Central memory CD4-positive, alpha-beta T cell (primary cell): ENCODE results near the gene ZNF831.

Experiments
- DNase-seq: peaks from one replicate; pipeline ENCODE4 v3.0.0; 2022
- total RNA-seq, 3 experiments: gene quantifications; one replicate each; lab custom pipeline; 2026; lab: John Stamatoyannopoulos, UW

ZNF831 gene
- total RNA-seq: 13.5 to 257 (median 112) reads per million in 3 experiments

- peak; percentile 73 for DNase-seq
Measured at GRCh38 chr20:59163631-59164530, at the start of gene ZNF831. Gene ZNF831 (plus strand): TSS chr20:59163821. CDS start chr20:59191020, 27,199 bp downstream.

GRCh38 chr20:59117526-59117925 lies 46.1 kb upstream of the ZNF831 start:
- DNase-seq: peak; percentile 30

DNA sequence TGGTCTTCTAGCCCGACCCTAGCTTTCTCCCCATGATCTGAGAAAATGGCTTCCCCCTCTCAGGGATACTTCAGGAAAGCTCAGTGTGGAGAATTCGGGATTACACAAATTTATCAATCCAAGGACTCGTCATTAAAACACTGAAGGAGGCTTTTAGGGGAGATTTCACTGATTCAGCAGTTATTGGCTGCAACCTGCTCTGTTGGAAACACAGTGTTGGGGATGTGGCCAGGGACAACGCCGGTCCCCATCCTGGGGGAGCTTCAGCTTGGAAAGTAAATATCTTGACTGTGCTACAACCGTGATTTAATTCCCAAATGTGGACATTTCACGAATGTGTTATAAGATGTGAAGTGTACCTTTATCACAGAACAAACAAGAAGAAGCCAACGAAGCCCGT lies 44.8 kb upstream of the ZNF831 start:
- DNase-seq: no peak

DNA sequence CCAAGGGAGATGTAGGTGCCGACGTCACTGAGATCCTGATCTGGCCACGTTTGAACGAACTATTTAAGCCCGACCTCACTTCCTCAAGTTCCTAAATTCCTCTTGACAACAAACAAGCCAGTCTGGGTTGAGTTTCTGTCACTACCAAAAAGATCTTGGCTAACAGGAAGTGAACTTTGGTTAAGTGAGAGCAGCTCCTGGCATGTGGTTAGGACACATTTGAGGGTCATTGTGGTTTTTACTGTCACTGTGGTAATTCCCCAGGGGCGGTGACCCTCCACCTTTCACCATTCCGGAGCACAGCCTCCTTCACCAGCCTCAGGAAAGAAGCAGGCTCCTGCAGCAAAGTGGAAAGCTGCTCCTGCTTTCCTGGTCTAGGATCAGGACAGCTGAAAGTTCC lies 43.1 kb upstream of the ZNF831 start:
- DNase-seq: peak; percentile 54

GRCh38 chr20:59120919-59121318 lies 42.7 kb upstream of the ZNF831 start:
- DNase-seq: no peak

- peak; percentile 62 for DNase-seq
Measured at GRCh38 chr20:59121714-59122565, 41.7 kb upstream of the ZNF831 start.

GRCh38 chr20:59122566-59122919 lies 41.1 kb upstream of the ZNF831 start:
- no peak for DNase-seq

GRCh38 chr20:59123011-59123677 lies 40.5 kb upstream of the ZNF831 start:
- peak; percentile 85 for DNase-seq

DNA sequence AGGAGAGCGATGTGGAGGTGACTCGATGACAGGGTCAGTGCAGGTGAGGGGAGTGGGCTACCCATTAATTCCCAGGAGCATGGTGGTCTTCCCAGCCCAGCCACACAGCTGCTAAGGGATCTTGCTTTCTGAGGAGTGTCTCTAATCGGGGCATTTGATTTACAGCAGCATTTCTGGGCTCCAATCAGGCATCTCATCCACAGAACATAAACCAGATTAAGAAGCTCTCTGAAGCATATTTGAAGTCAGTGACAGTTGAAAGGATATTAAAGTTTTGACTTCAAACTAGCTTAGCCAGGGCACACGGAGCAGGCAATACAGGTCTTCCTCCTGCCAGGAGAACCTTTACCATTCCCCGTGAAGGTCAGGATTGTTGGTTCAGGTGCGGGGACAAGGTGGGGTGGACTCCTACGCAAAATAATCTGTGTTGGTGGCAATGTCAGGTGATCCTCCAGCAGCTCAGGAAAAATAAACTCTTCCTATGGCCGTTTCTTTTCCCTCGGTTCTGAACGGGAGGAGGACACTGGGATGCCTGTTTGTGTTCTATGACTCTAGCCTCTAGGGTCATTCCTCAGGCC lies 39.9 kb upstream of the ZNF831 start:
- DNase-seq: no peak

- no peak for DNase-seq
Measured at GRCh38 chr20:59124296-59125029, 39.2 kb upstream of the ZNF831 start.

DNA sequence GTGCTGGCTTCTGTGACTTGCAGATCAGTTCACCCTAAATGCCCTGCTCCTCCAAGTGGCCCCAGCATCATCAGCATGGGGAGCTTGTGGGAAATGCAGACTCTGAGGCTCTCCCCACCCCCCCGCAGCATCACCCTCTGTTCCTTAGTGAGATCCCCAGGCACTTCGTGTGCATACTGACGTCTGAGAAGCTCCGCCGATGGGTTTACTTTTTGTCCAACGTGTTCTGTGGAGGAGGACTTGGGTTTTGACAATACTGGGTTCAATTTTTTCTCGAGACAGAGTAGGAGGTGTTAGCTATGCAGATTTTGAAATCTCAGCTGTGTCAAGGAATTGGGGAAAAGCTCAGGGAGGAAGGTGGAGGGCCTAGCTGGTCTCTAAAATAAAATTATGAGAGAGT lies 38.3 kb upstream of the ZNF831 start:
- no peak for DNase-seq

DNA sequence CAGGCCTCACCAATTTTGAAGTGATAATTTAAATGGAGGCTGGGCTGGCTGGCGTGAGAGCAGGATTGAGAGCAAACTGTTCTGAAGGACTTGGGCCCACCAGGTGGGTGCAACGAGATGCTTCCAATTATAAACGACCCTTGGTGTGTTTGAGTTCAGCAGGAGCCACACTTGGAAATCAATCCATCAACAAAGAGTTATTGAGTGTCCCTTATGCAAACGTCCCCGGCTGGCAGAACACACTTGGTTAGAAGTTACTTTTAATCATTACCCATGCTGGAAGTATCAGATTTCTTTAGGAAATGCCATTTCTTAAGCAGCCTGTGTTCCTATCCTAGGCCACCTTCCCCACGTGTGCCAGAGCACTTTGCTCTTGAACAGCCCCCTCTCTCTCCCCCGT lies 37.8 kb upstream of the ZNF831 start:
- DNase-seq: no peak

GRCh38 chr20:59127839-59128238 lies 35.8 kb upstream of the ZNF831 start:
- DNase-seq: no peak

DNA sequence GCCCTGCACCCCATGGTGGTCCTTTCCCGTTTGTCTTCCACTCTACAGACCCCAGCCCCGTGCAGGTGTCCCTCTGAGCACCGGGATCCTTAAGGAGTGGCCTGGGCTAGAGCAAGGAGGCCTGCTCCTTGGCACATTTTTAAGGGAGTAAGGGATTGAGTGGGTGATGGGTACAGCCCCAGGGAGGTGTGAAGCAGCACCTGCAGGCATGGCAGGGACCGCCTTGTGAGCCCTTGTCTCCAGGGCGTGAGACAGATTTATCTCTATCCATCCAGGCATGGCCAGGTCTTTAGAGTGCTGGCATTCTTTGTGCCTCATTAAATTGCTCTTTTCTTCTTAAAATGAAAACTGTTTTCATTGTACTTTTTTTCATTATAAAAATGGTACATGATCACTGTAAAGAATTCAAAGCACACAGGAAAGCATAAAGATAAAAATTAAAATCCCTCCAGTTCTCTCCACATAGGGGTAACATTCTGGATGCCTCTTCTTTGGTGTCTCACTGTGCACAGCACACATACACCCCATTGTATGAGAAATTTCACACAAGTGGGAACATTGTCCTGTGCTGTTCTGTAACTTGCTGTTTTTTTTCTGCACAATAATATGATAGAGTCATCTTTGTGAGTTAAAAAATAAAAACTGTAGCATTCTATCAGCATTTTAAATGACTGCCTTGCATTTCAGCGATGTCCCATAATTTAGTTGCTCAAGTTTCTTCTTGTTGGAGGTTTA lies 31.9 kb upstream of the ZNF831 start:
- no peak for DNase-seq

- no peak for DNase-seq
Measured at GRCh38 chr20:59134182-59134581, 29.4 kb upstream of the ZNF831 start.

DNA sequence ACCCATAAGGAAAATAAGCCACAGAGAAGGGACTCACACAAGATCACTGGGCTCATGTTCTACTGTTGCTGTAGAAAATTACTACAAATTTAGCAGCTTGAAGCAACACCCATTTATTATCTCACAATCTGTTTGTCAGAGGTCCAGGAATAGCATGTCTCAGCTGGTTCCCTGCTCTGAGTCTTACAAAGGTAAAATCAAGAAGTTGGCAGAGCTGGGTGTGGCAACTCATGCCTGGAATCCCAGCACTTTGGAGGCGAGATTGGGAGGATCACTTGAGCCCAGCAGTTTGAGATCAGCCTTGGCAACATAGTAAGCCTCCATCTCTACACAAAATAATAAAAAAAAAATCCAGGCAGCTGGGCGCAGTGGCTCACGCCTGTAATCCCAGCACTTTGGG lies 28.5 kb upstream of the ZNF831 start:
- no peak for DNase-seq

- DNase-seq: no peak
Measured at GRCh38 chr20:59136027-59136426, 27.6 kb upstream of the ZNF831 start.

GRCh38 chr20:59137532-59137931 lies 26.1 kb upstream of the ZNF831 start:
- DNase-seq: no peak

DNA sequence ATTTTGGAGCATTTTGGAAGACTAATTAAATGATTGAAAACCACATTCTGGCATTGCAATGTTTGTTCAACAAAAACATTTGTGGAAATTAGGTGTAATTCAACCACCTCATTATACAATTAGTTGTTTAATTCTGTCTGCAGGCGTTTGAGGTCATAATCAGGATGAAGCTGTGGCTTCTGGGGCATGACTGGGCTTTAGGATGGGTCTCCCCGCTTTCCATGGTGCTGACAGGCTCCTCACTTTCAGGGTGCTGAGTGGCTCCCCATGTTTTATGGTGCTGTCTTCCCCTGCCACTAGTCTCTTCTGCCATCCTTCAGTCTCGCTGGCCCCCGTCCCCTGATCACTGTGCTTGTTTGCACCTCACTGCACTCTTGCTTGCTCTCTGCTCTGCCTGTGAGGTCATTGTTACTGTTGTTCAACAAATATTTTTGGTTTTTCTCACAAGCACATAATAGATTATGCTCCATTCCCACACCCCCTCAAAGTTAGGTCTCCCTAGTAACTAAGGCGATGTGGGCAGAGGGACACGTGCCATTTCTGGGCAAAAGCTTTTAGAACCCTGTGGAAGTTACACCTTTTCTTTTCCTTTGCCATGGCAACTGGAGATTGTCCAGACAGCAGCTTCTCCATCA lies 25.4 kb upstream of the ZNF831 start:
- no peak for DNase-seq

DNA sequence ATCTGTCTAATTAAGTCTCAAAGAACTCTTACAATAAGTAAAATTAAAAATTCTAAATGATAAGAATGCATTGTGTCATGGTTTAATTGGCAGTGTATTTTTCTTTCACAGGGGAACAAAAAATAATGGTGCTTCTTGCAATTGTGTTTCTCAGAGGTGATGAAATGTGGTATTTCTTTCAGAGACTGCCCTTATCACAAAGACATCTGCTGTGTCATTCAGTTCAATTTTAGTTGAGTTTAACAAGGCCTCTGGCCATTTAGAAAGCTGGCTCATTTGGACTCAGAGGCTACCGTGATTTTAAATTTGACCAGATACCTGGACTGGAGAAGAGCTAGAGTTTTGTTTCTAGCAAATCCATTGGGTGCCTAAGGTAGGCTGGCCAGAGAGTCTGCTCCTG lies 23.6 kb upstream of the ZNF831 start:
- no peak for DNase-seq
